Keratinocyte (primary cell): ENCODE results near the gene STX18.

Source experiments
- CTCF ChIP-seq, 3 experiments: IDR thresholded peaks in 1 of 3; conservative IDR thresholded peaks in 1 of 3; optimal IDR thresholded peaks in 1 of 3; 2 replicates in 2 of 3; 3 replicates in 1 of 3; pipeline versions ENCODE3 to v1.5.1; 2011; ENCODE audit warnings: low read length in 3 of 3, mild to moderate bottlenecking in 3 of 3, moderate library complexity in 2 of 3, control low read depth in 1 of 3, inconsistent platforms in 1 of 3; ENCODE audit not compliant: insufficient read depth in 2 of 3; ENCODE audit errors: extremely low read depth in 1 of 3
- EZH2 ChIP-seq: IDR thresholded peaks from one replicate; pipeline ENCODE4 v1.6.1; 2012; ENCODE audit warnings: inconsistent platforms, mild to moderate bottlenecking, low read length, moderate library complexity

- no peak for TF ChIP-seq CTCF (optimal IDR thresholded peaks at IDR 0.05 in 1 of 3, IDR thresholded peaks at IDR 0.05 in 1 of 3, conservative IDR thresholded peaks at IDR 0.05 in 1 of 3; ENCODE audit: extremely low read depth in 1 of 3, insufficient read depth in 2 of 3, low read length in 3 of 3)
- no peak for TF ChIP-seq EZH2
These were observed 86.5 kb downstream of the STX18 start for GRCh38 chr4:4455210-4455865.
